Measurements from ENCODE around the gene ZBTB16.

DNA sequence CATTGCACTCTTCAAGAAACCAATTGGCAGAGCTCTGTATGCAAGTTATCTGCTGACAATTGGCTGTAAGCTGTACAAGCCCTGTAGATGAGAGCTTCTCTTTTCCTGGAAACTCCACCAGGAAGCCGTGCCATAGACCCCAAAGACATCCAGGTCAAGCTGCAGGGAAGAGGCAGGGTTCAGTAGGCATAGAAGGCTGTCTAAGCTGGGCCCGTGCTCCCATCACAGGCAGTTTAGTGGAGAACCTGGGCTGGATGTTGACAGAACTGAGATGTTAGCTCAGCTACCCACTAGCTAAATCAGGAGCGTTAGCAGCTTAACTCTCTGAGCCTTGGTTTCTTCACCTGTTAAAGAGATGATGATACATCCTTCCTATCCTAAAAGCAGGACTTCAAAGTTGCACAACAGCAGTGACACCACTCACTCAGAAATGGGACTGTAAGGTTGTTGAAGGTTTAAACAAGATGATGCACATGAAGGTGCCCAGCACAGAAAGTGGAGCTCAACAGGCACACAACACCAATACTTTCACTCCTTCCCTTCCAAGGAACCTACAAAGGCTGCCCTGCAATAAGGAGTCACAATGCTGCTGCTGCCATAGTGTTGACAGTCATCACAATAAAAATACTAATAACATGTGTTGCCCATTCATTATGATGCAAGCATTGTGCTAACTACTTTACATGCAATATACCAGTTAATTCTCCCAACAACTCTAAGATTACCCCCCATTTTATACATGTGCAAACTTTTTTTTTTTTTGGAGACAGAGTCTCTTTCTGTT is 115.4 kb downstream of the ZBTB16 start:
- TF ChIP-seq CTCF (IDR thresholded peaks at IDR 0.05; ENCODE audit: low read depth, low read length): no peak
- TF ChIP-seq MAX (IDR thresholded peaks at IDR 0.05; ENCODE audit: low read depth, low read length): no peak
- no peak for TF ChIP-seq POLR2A (IDR thresholded peaks at IDR 0.05; ENCODE audit: extremely low read depth, insufficient read length)
- TF ChIP-seq MYC (IDR thresholded peaks at IDR 0.05; ENCODE audit: low read depth, low read length): no peak

All from NB4 (cell line).